Mesenchymal stem cell (in vitro differentiated cells and primary cell): ENCODE measurements around the gene FAAP100.
A peak's percentile ranks its signal among the peaks of the same experiment; 100 is the strongest.

Experiments
- DNase-seq: peaks from one replicate; pipeline ENCODE4 v3.0.0-alpha.2; 2013
- H2AFZ ChIP-seq: one replicate; pipeline ENCODE4 v1.6.1; 2013; ENCODE audit warnings: low read depth, mild to moderate bottlenecking, control low read depth, inconsistent platforms, low read length, moderate library complexity
- H2AK5ac ChIP-seq: 2 replicates; pipeline ENCODE4 v1.6.1; 2013; ENCODE audit warnings: low read length, moderate library complexity, mild to moderate bottlenecking, inconsistent platforms; ENCODE audit not compliant: severe bottlenecking
- H2BK120ac ChIP-seq: one replicate; pipeline ENCODE4 v1.6.1; 2013; ENCODE audit warnings: low read depth, mild to moderate bottlenecking, inconsistent platforms, low read length, moderate library complexity
- H2BK12ac ChIP-seq, 2 experiments: one replicate each; pipeline ENCODE4 v1.6.1; 2013; ENCODE audit warnings: inconsistent platforms in 2 of 2, low read length in 2 of 2, mild to moderate bottlenecking in 2 of 2, moderate library complexity in 2 of 2, control low read depth in 1 of 2
- H2BK15ac ChIP-seq: one replicate; pipeline ENCODE4 v1.6.1; 2013; ENCODE audit warnings: mild to moderate bottlenecking, low read depth, inconsistent platforms; ENCODE audit not compliant: poor library complexity, severe bottlenecking
- H2BK5ac ChIP-seq: 2 replicates; pipeline ENCODE4 v1.6.1; 2013; ENCODE audit warnings: low read depth, mild to moderate bottlenecking, low read length, control low read depth, inconsistent platforms; ENCODE audit not compliant: poor library complexity, severe bottlenecking
- H3K14ac ChIP-seq, 2 experiments: one replicate each; pipeline ENCODE4 v1.6.1; 2013; ENCODE audit warnings: inconsistent platforms in 2 of 2, low read length in 2 of 2, control low read depth in 1 of 2, mild to moderate bottlenecking in 1 of 2, moderate library complexity in 1 of 2
- H3K18ac ChIP-seq, 2 experiments: one replicate each; pipeline ENCODE4 v1.6.1; 2013; ENCODE audit warnings: inconsistent platforms in 2 of 2, low read length in 2 of 2, control low read depth in 1 of 2, low read depth in 1 of 2, mild to moderate bottlenecking in 1 of 2
- H3K23ac ChIP-seq, 2 experiments: one replicate each; pipeline ENCODE4 v1.6.1; 2013; ENCODE audit warnings: inconsistent platforms in 2 of 2, low read length in 2 of 2, mild to moderate bottlenecking in 2 of 2, moderate library complexity in 2 of 2, control low read depth in 1 of 2
- H3K27ac ChIP-seq: 2 replicates; pipeline ENCODE4 v1.5.1; 2013; ENCODE audit warnings: mild to moderate bottlenecking, moderate library complexity, low read length, control low read depth, inconsistent platforms; ENCODE audit not compliant: poor library complexity, severe bottlenecking
- H3K27me3 ChIP-seq, 2 experiments: 2 replicates each; pipeline versions ENCODE4 v1.6.1 to v1.7.0; 2013; ENCODE audit warnings: low read length in 2 of 2, mild to moderate bottlenecking in 2 of 2, moderate library complexity in 2 of 2, control low read depth in 1 of 2, inconsistent platforms in 1 of 2; ENCODE audit not compliant: control insufficient read depth in 1 of 2, insufficient read depth in 1 of 2
- H3K36me3 ChIP-seq, 2 experiments: 2 replicates each; pipeline versions ENCODE4 v1.6.1 to v1.7.0; 2013; ENCODE audit warnings: low read length in 2 of 2, control low read depth in 1 of 2, inconsistent platforms in 1 of 2, low read depth in 1 of 2, mild to moderate bottlenecking in 1 of 2; ENCODE audit not compliant: insufficient read depth in 2 of 2, control insufficient read depth in 1 of 2
- H3K4ac ChIP-seq, 2 experiments: one replicate each; pipeline ENCODE4 v1.6.1; 2013; ENCODE audit warnings: inconsistent platforms in 2 of 2, low read length in 2 of 2, mild to moderate bottlenecking in 2 of 2, moderate library complexity in 2 of 2, control low read depth in 1 of 2, low read depth in 1 of 2
- H3K4me1 ChIP-seq: 2 replicates; pipeline ENCODE4 v1.6.1; 2013; ENCODE audit warnings: low read depth, low read length, control low read depth; ENCODE audit not compliant: control insufficient read depth, insufficient read depth
- H3K4me2 ChIP-seq: 2 replicates; pipeline ENCODE4 v1.6.1; 2013; ENCODE audit warnings: low read length, mild to moderate bottlenecking, inconsistent platforms; ENCODE audit not compliant: poor library complexity, severe bottlenecking
- H3K4me3 ChIP-seq, 2 experiments: 2 replicates each; pipeline versions ENCODE4 v1.5.1 to v1.7.0; 2013; ENCODE audit warnings: low read length in 2 of 2, mild to moderate bottlenecking in 2 of 2, control low read depth in 1 of 2, low read depth in 1 of 2; ENCODE audit not compliant: insufficient read depth in 1 of 2
- H3K79me1 ChIP-seq: replicated peaks from 2 replicates; pipeline ENCODE4 v1.6.1; 2013; ENCODE audit warnings: mild to moderate bottlenecking, control low read depth, low read length, inconsistent platforms; ENCODE audit not compliant: poor library complexity, severe bottlenecking
- H3K9ac ChIP-seq: 2 replicates; pipeline ENCODE4 v1.7.0; 2013; ENCODE audit warnings: mild to moderate bottlenecking, low read length, moderate library complexity
- H3K9me3 ChIP-seq: 2 replicates; pipeline ENCODE4 v1.7.0; 2013; ENCODE audit warnings: mild to moderate bottlenecking, low read length; ENCODE audit not compliant: control insufficient read depth
- H4K8ac ChIP-seq: one replicate; pipeline ENCODE4 v1.6.1; 2013; ENCODE audit warnings: inconsistent platforms, mild to moderate bottlenecking, low read length, moderate library complexity
- H4K91ac ChIP-seq: one replicate; pipeline ENCODE4 v1.6.1; 2013; ENCODE audit warnings: mild to moderate bottlenecking, low read length, inconsistent platforms
- WGBS: methylation state at CpG from one replicate; pipeline ENCODE4 v1.1.7; 2013; ENCODE audit warnings: mixed read lengths; 5-methylcytosine and 5-hydroxymethylcytosine counted together

Gene FAAP100

DNA sequence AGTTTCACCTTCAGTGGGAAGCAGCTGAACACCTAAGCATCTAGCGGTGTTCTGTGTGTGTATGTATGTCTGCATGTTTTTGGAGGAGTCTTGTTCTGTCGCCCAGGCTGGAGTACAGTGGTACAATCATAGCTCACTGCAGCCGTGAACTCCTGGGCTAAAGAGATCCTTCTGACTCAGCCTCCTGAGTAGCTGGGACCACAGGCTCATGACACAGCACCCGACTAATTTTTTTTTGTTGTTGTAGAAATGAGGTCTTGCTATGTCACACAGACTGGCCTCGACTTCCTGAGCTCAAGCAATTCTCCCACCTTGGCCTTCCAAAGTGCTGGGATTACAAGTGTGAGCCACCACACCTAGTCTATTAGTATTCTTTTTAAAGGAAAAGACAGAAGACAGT, 30.2 kb upstream of the FAAP100 start:
- Histone ChIP-seq H3K4me2 (no peak overlapping the region), H2BK5ac (no peak overlapping the region), H3K27me3 (no peaks in the 10 kb centered on the region), H2AK5ac (peak overlapping the region; percentile 2), H4K91ac (no peak overlapping the region), H3K9me3 (no peaks in the 10 kb centered on the region), H3K4ac (no peak overlapping the region), H2BK120ac (no peak overlapping the region), H3K14ac (no peak overlapping the region), H3K4me3 (peak overlapping the region in 1 of 2 experiments; percentile 44), H3K36me3 (peaks cover 60 to 72% of the 10 kb centered on the region in 2 experiments), H4K8ac (no peak overlapping the region), H2BK12ac (no peak overlapping the region), H3K23ac (no peak overlapping the region), H3K9ac (peak overlapping the region; percentile 73), H3K79me1 (peaks cover 15% of the 10 kb centered on the region), H2AFZ (no peak overlapping the region), H2BK15ac (no peak overlapping the region), H3K4me1 (peaks cover 49% of the 10 kb centered on the region), H3K27ac (peak overlapping the region; percentile 41), H3K18ac (no peak overlapping the region)
- peak; percentile 56 for DNase-seq
- WGBS, result 66% methylated on average over 3 of the region's 5 CpGs

GRCh38 chr17:81581758-81582157, 29.6 kb upstream of the FAAP100 start:
- Histone ChIP-seq H3K27ac (no peak overlapping the region), H3K4me2 (no peak overlapping the region), H3K23ac (no peak overlapping the region), H3K9me3 (no peaks in the 10 kb centered on the region), H3K4me3 (peak overlapping the region in 1 of 2 experiments; percentile 44), H3K18ac (no peak overlapping the region), H2AFZ (no peak overlapping the region), H2AK5ac (peak overlapping the region; percentile 23), H3K14ac (no peak overlapping the region), H2BK5ac (no peak overlapping the region), H2BK120ac (no peak overlapping the region), H3K4me1 (peaks cover 55% of the 10 kb centered on the region), H3K79me1 (peaks cover 14% of the 10 kb centered on the region), H2BK12ac (no peak overlapping the region), H3K27me3 (no peaks in the 10 kb centered on the region), H4K8ac (no peak overlapping the region), H4K91ac (no peak overlapping the region), H3K4ac (no peak overlapping the region), H2BK15ac (no peak overlapping the region), H3K36me3 (peaks cover 56 to 69% of the 10 kb centered on the region in 2 experiments), H3K9ac (peak overlapping the region; percentile 73)
- 97% methylated on average over 8 of the region's 8 CpGs for WGBS
- no peak for DNase-seq

- no peak overlapping the region for H2BK120ac ChIP-seq
These were observed 28.3 kb upstream of the FAAP100 start for GRCh38 chr17:81580481-81580880.

GRCh38 chr17:81579821-81580321, 27.7 kb upstream of the FAAP100 start:
- Histone ChIP-seq H3K18ac (peak overlapping the region in 1 of 2 experiments; percentile 34), H2BK15ac (no peak overlapping the region), H2BK120ac (no peak overlapping the region), H3K4me1 (peaks cover 57% of the 10 kb centered on the region), H3K27me3 (no peaks in the 10 kb centered on the region), H3K36me3 (peaks cover 46 to 61% of the 10 kb centered on the region in 2 experiments), H2AFZ (no peak overlapping the region), H3K4ac (no peak overlapping the region), H3K23ac (no peak overlapping the region), H3K79me1 (peaks cover 7% of the 10 kb centered on the region), H3K9me3 (no peaks in the 10 kb centered on the region), H4K91ac (no peak overlapping the region), H2BK5ac (no peak overlapping the region), H4K8ac (no peak overlapping the region), H2BK12ac (peak overlapping the region in 1 of 2 experiments; percentile 37), H3K4me2 (peak overlapping the region; percentile 1), H2AK5ac (peak overlapping the region; percentile 82), H3K4me3 (no peak overlapping the region), H3K27ac (peak overlapping the region; percentile 22), H3K9ac (peak overlapping the region; percentile 45), H3K14ac (no peak overlapping the region)
- DNase-seq, result peak; percentile 73
- 80% methylated on average over 10 of the region's 10 CpGs for whole genome bisulfite sequencing

More at GRCh38 chr17:81580481-81580880, 28.3 kb upstream of the FAAP100 start:
- no peak overlapping the region for H3K4me3 ChIP-seq
- H3K4me2 ChIP-seq, result no peak overlapping the region
- peak overlapping the region; percentile 35 for H2AK5ac ChIP-seq
- H4K8ac ChIP-seq, result peak overlapping the region; percentile 59
- H3K9ac ChIP-seq, result no peak overlapping the region
- H3K23ac ChIP-seq, result no peak overlapping the region
- no peak overlapping the region for H4K91ac ChIP-seq
- no peaks in the 10 kb centered on the region for H3K27me3 ChIP-seq
- no peak overlapping the region for H3K14ac ChIP-seq
- H2AFZ ChIP-seq, result no peak overlapping the region
- WGBS, result 97% methylated on average over 6 of the region's 6 CpGs
- peak overlapping the region; percentile 4 for H3K27ac ChIP-seq
- H3K4ac ChIP-seq, result no peak overlapping the region
- H2BK12ac ChIP-seq, result no peak overlapping the region
- no peak for DNase-seq
- peaks cover 54% of the 10 kb centered on the region for H3K4me1 ChIP-seq
- H2BK5ac ChIP-seq, result no peak overlapping the region
- no peak overlapping the region for H3K18ac ChIP-seq
- peaks cover 45 to 65% of the 10 kb centered on the region in 2 experiments for H3K36me3 ChIP-seq
- H2BK15ac ChIP-seq, result no peak overlapping the region
- no peaks in the 10 kb centered on the region for H3K9me3 ChIP-seq
- H3K79me1 ChIP-seq, result peaks cover 7% of the 10 kb centered on the region
